Subcutaneous abdominal adipose tissue (tissue), 5 donors: ENCODE data around the gene SLC2A8.

ENCODE experiments used
- H3K27ac ChIP-seq: one replicate; pipeline ENCODE4 v1.7.0; 2013; ENCODE audit warnings: low read depth, mild to moderate bottlenecking, inconsistent platforms, low read length, moderate library complexity
- H3K27me3 ChIP-seq, 5 donors: one replicate each; pipeline ENCODE4 v1.7.0; 2013; ENCODE audit warnings: low read length in 5 of 5, inconsistent platforms in 1 of 5; ENCODE audit not compliant: control insufficient read depth in 5 of 5, insufficient read depth in 4 of 5
- H3K36me3 ChIP-seq, 5 donors: one replicate each; pipeline ENCODE4 v1.7.0; 2013; ENCODE audit warnings: low read length in 5 of 5; ENCODE audit not compliant: control insufficient read depth in 5 of 5, insufficient read depth in 5 of 5
- H3K4me1 ChIP-seq, 5 donors: one replicate each; pipeline ENCODE4 v1.7.0; 2013; ENCODE audit warnings: low read length in 5 of 5, mild to moderate bottlenecking in 3 of 5, moderate library complexity in 1 of 5; ENCODE audit not compliant: control insufficient read depth in 5 of 5, insufficient read depth in 5 of 5
- H3K4me3 ChIP-seq, 5 donors: one replicate each; pipeline ENCODE4 v1.7.0; 2013; ENCODE audit warnings: low read length in 5 of 5, low read depth in 1 of 5
- H3K9ac ChIP-seq, 5 donors: one replicate each; pipeline ENCODE4 v1.7.0; 2013; ENCODE audit warnings: low read length in 5 of 5, mild to moderate bottlenecking in 4 of 5, moderate library complexity in 3 of 5
- H3K9me3 ChIP-seq, 5 donors: one replicate each; pipeline ENCODE4 v1.7.0; 2013; ENCODE audit warnings: low read length in 5 of 5; ENCODE audit not compliant: control insufficient read depth in 5 of 5
- donor health status: healthy.
- donor health status: healthy.
- donor health status: healthy.
- donor health status: healthy.
- donor health status: healthy.

Gene SLC2A8

GRCh38 chr9:127445851-127446712 lies 49.1 kb downstream of the SLC2A8 start:
- Histone ChIP-seq H3K9ac (no peak overlapping the region), H3K27me3 (no peaks in the 10 kb centered on the region), H3K9me3 (peaks cover 0 to 13% (median 10%) of the 10 kb centered on the region in 5 donors), H3K27ac (no peak overlapping the region), H3K36me3 (peaks cover 10 to 75% (median 68%) of the 10 kb centered on the region in 5 donors), H3K4me3 (no peak overlapping the region), H3K4me1 (peaks cover 8 to 32% (median 29%) of the 10 kb centered on the region in 5 donors)

GRCh38 chr9:127446713-127447415 lies 49.9 kb downstream of the SLC2A8 start:
- H3K4me3 ChIP-seq: no peak overlapping the region
- peaks cover 8 to 36% (median 33%) of the 10 kb centered on the region in 5 donors for H3K4me1 ChIP-seq
- H3K27ac ChIP-seq: no peak overlapping the region
- H3K9ac ChIP-seq: no peak overlapping the region
- peaks cover 0 to 13% (median 10%) of the 10 kb centered on the region in 5 donors for H3K9me3 ChIP-seq
- H3K36me3 ChIP-seq: peaks cover 10 to 71% (median 65%) of the 10 kb centered on the region in 5 donors
- no peaks in the 10 kb centered on the region for H3K27me3 ChIP-seq

DNA sequence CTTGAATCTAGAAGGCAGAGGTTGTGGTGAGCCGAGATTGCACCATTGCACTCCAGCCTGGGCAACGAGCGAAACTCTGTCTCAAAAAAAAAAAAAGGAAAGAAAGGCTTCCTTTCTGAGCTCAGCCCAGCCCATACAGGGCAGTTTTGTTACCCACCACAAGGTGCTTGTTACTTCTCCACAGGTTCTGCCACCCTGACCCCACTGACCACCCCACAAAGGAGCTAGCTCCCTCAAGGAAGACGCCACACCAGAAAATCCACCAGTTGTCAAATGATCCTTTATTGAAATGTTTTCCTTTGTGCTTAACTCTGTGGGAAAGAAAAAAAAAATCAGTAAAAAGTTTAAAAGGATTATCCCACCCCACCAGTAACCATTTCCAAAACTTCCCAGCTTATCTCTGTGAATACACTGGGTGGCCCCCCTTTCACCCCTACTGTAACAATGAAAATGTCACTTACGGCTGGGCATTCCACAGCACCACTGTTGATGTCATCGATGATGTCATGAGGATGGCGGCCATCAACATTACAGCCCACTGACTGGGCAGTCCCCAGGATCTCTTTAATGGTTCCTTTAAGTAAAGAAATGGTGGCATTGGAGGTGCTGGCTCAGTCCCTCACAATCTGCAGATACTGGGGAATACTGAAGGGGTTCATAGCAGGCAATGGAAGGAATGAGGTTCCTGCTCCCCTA lies 50.6 kb downstream of the SLC2A8 start:
- peaks cover 0 to 13% (median 10%) of the 10 kb centered on the region in 5 donors for H3K9me3 ChIP-seq
- no peak overlapping the region for H3K27ac ChIP-seq
- no peak overlapping the region for H3K4me3 ChIP-seq
- no peak overlapping the region for H3K9ac ChIP-seq
- H3K4me1 ChIP-seq: peaks cover 8 to 43% (median 40%) of the 10 kb centered on the region in 5 donors
- no peaks in the 10 kb centered on the region for H3K27me3 ChIP-seq
- peaks cover 10 to 68% (median 62%) of the 10 kb centered on the region in 5 donors for H3K36me3 ChIP-seq

DNA sequence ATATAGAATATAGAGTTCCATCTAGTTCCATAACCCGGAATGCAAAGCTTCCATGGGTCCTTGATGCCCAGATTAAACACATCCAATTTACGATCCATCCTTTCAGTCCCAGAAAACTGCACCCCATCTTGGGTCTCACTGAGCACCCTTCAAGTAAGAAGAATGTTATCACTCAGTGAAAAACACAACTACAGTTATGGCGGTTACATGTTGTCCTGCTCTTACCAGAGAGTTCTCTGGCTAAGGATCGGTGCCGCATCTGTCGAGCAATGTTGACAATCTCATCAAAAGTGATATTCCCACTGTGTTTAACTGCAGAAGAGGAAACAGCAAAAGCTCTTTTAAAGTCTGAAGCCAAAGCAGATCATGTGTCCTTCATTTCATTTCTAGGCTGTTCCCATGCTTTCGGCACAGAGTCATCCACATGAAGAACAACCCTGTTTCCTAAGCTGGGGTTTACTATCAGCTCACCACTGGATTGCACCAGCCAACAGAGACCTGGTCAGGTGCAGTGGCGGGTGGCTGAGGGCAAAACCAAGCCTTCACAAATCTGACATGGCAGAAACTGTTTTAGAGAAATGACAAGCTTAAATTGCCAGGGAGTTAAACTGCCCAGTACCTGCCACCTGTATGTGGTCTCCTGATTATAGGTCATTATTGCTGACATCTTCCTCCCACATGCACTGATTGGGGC lies 51.3 kb downstream of the SLC2A8 start:
- Histone ChIP-seq H3K4me3 (no peak overlapping the region), H3K27ac (peak overlapping the region; percentile 92), H3K9ac (no peak overlapping the region)

GRCh38 chr9:127449332-127449966 lies 52.5 kb downstream of the SLC2A8 start:
- H3K36me3 ChIP-seq: peaks cover 10 to 57% (median 54%) of the 10 kb centered on the region in 5 donors
- H3K9ac ChIP-seq: peak overlapping the region; percentile 79 to 98 (median 93)
- H3K27ac ChIP-seq: peak overlapping the region; percentile 92
- peaks cover 0 to 6% (median 5%) of the 10 kb centered on the region in 5 donors for H3K9me3 ChIP-seq
- no peaks in the 10 kb centered on the region for H3K27me3 ChIP-seq
- H3K4me1 ChIP-seq: peaks cover 8 to 51% (median 42%) of the 10 kb centered on the region in 5 donors
- peak overlapping the region; percentile 48 to 92 (median 87) for H3K4me3 ChIP-seq

More for the DNA sequence above, 51.3 kb downstream of the SLC2A8 start:
- no peaks in the 10 kb centered on the region for H3K27me3 ChIP-seq
- H3K36me3 ChIP-seq: peaks cover 10 to 61% (median 58%) of the 10 kb centered on the region in 5 donors
- peaks cover 8 to 50% (median 42%) of the 10 kb centered on the region in 5 donors for H3K4me1 ChIP-seq
- peaks cover 0 to 13% (median 10%) of the 10 kb centered on the region in 5 donors for H3K9me3 ChIP-seq

- peak overlapping the region; percentile 48 to 92 (median 87) for H3K4me3 ChIP-seq
- no peaks in the 10 kb centered on the region for H3K27me3 ChIP-seq
- peaks cover 8 to 57% (median 42%) of the 10 kb centered on the region in 5 donors for H3K4me1 ChIP-seq
- H3K27ac ChIP-seq: peak overlapping the region; percentile 92
- peak overlapping the region; percentile 79 to 98 (median 93) for H3K9ac ChIP-seq
- no peaks in the 10 kb centered on the region for H3K9me3 ChIP-seq
- peaks cover 10 to 55% (median 48%) of the 10 kb centered on the region in 5 donors for H3K36me3 ChIP-seq
Observed at GRCh38 chr9:127450243-127450760, 53.3 kb downstream of the SLC2A8 start.

- peak within 1 kb of the TSS; percentile 93 to 98 (median 95) for H3K9ac ChIP-seq
- H3K9me3 ChIP-seq: no peaks in the 10 kb centered on the region
- peak within 1 kb of the TSS; percentile 79 to 92 (median 87) for H3K4me3 ChIP-seq
- H3K36me3 ChIP-seq: peaks cover 10 to 53% (median 41%) of the 10 kb centered on the region in 5 donors
- peak within 1 kb of the TSS; percentile 92 for H3K27ac ChIP-seq
- H3K27me3 ChIP-seq: no peaks in the 10 kb centered on the region
- H3K4me1 ChIP-seq: peaks cover 8 to 61% (median 40%) of the 10 kb centered on the region in 5 donors
Observed at GRCh38 chr9:127450830-127451607, 54.0 kb downstream of the SLC2A8 start, which contains the start of the genes LRSAM1 and RPL12. LRSAM1 (plus strand) TSS chr9:127451510; CDS start chr9:127454528, 3,018 bp downstream. RPL12 (minus strand) TSS chr9:127451406; CDS start chr9:127451317, 89 bp downstream.

DNA sequence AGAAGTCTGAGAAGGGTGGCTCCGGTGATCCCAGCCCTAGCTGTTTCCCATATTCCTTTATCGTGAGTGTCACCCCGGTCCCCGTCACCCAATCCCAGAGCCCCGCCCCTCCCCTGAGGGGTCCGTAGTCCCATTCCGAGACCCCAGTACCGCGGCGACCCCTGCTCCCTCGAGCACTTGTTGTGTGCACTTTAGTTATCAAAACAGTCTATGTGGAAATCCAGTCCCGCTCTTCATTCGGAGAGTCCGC lies 54.6 kb downstream of the SLC2A8 start:
- peak overlapping the region; percentile 92 for H3K27ac ChIP-seq
- no peaks in the 10 kb centered on the region for H3K9me3 ChIP-seq
- H3K27me3 ChIP-seq: no peaks in the 10 kb centered on the region
- peak overlapping the region; percentile 79 to 92 (median 87) for H3K4me3 ChIP-seq
- H3K9ac ChIP-seq: peak overlapping the region; percentile 78 to 95 (median 93)
- H3K4me1 ChIP-seq: peaks cover 8 to 62% (median 40%) of the 10 kb centered on the region in 5 donors
- H3K36me3 ChIP-seq: peaks cover 8 to 48% (median 36%) of the 10 kb centered on the region in 5 donors
